ENCODE data around the gene PLEKHM3.

Gene PLEKHM3

DNA sequence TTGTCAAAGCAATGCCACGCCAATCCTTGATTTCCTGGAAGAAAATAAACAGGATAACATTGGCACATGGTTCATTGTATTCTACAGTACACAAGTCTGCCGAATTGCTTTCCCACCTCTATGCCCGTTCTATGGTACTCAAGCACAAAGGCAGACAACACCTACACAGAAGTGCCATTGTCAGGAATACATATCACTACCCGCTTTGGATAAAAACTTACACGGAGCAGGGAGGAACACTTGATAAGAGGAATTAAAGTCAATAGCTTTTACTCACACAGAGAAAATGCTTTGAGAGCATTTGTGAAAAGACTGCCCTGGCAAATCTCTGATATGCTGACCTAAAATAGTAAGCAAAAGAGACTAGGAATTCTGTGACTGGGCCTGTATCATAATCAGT, 23.4 kb downstream of the PLEKHM3 start:
- TF ChIP-seq, protein P1, sequence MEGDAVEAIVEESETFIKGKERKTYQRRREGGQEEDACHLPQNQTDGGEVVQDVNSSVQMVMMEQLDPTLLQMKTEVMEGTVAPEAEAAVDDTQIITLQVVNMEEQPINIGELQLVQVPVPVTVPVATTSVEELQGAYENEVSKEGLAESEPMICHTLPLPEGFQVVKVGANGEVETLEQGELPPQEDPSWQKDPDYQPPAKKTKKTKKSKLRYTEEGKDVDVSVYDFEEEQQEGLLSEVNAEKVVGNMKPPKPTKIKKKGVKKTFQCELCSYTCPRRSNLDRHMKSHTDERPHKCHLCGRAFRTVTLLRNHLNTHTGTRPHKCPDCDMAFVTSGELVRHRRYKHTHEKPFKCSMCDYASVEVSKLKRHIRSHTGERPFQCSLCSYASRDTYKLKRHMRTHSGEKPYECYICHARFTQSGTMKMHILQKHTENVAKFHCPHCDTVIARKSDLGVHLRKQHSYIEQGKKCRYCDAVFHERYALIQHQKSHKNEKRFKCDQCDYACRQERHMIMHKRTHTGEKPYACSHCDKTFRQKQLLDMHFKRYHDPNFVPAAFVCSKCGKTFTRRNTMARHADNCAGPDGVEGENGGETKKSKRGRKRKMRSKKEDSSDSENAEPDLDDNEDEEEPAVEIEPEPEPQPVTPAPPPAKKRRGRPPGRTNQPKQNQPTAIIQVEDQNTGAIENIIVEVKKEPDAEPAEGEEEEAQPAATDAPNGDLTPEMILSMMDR (conservative IDR thresholded peaks at IDR 0.05): no peak
- H3K27ac ChIP-seq: no peak overlapping the region

DNA sequence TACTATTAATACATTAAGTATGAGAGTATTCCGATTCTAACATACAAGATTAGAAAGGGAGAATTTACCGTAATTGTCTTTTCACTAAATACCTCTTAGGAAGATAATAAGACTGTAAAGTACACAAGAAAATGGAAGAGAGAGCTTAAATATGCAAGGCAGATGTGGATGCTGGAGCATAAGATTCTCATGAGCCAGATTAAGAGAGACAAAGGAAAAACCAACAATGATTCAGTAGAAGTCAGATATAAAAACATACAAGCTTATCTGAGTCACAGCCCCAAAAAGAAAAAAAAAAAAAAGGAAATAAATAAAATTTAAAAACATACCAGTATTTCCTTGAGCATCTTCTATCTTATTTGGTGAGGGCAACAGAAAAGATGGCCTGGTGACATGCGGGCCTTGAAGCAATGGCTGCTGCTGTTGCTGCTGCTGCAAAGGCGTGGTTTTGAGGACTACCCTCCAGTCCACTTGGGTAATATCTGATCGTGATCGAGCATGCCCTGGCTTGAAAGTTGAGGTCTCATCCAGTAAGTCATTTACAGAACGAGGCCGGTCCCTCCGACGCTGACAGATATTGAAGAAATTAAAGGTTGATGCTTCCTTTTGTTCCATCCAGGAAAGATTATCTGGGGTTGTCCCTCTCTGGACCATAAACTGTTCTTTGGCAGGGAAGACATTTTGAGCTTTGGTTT, 24.5 kb downstream of the PLEKHM3 start:
- H3K27ac ChIP-seq: no peak overlapping the region
- TF ChIP-seq, protein P1 (conservative IDR thresholded peaks at IDR 0.05): no peak

DNA sequence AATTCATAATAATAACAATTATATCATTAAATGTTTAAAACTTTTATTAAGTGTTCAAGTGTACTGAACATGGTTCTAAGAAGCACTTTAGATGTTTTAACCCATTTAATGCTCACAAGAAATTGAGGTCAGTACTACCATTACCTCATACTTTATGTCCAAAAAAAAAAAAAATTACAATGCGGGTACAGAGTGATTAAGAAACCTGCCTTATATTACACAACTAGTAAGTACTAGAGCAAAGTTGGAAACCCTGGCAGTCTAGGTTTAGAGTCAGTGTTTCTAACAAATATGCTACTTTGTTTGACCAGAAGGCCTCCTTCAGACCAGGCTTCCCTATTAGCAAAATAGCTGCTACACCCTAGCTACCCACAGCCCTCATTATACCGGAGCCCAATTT, 28.5 kb downstream of the PLEKHM3 start:
- TF ChIP-seq, protein P1 (conservative IDR thresholded peaks at IDR 0.05): no peak
- H3K27ac ChIP-seq: no peak overlapping the region

DNA sequence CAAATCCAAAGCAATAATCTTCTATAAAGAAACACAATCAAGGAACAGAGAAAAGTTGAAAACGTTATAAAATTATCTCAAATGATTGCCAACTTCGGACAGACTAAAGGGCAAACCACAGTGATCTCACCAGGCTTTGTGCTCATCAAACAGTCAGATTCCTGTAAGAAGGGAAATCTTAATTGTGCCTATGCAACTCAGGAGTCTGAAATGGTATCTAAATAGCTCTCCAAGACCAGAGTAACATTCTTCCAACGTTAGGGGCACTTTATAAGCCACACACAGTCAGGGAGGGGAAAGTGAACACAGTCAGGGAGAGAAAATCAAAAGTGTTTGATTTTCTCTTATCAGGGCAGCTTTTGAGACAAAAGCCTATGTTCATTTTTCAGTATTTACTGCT, 29.4 kb downstream of the PLEKHM3 start:
- H3K27ac ChIP-seq: no peak overlapping the region
- TF ChIP-seq, protein P1 (conservative IDR thresholded peaks at IDR 0.05): no peak

DNA sequence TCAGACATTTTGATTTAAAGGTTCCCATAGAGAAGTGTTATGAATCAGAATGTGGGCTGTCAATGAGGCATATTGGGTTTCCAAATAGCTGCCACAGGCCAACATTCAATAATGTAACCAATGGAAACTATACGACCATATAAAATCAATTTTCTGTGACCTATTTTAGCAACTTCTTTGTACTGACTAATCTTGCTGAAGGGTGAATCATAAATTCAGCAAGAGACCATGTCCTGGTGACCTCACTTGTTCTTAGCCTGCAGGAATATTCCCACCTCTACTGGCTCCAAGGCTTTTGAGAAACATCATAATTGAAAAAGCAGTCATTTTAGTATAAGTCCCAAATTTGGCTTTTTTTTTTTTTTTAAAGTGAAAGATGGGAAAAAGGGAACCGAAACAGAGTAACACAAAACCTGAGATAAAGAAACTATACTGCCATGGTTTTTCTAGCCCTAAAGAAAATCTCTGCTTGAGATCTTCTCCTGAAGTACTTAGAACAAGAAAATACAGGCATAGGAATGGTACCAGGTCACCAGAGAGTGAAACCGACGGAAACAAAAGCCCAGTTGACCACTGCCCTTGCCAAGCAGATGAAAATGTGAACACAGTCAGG, 32.1 kb downstream of the PLEKHM3 start:
- TF ChIP-seq, protein P1 (conservative IDR thresholded peaks at IDR 0.05): no peak
- no peak overlapping the region for H3K27ac ChIP-seq

DNA sequence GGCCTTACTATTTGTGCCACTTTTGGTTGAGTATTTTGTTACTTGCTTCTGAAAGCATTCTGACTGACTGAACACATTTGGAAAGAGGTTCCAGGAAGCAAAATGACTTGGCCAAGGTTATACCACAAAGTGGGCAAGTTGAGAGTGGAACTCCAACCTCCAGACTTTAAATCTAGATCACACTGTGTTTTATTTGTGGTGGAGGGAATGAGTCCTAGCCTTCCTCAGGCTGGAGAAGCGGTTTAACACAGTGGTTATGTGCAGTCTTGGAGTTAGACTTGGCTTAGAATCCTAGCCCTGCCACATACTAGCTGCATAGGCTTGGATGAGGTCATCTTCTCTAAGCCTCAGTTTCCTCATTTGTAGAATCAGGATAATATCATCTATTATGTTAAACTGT, 33.4 kb downstream of the PLEKHM3 start:
- TF ChIP-seq, protein P1 (conservative IDR thresholded peaks at IDR 0.05): no peak
- H3K27ac ChIP-seq: peak overlapping the region; percentile 60; the same call in 1 of the 2 replicates

DNA sequence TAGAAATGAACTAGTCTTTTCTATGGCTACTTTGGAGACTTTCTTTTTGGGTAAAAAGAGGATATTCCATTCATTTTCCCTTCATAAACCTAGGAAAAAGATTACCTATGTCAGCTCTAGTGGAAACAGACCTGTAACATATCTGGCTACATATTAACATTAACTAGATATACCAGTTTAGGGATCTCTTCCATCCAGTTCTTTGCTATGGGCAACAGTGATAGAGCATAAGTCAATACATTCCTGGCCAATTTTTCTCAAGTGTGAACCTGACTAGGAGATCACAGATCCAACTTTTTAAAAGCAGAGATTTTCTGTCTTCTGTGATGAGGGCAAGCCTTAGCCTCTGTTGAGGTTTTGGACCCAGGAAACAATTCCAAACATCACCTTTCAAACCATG, 34.5 kb downstream of the PLEKHM3 start:
- TF ChIP-seq, protein P1 (conservative IDR thresholded peaks at IDR 0.05): no peak
- peak overlapping the region; percentile 60 for H3K27ac ChIP-seq

Data from VCaP (cell line).